H9 (cell line): ENCODE measurements around the gene LILRB3. TPM values are rescaled to one million over a fixed set of nuclear protein-coding genes. Genes with fewer than 3 reads are reported as not detected.

ENCODE experiments used
- DNase-seq: peaks from one replicate; pipeline ENCODE4 v3.0.0-alpha.2; 2017
- H2AFZ ChIP-seq: one replicate; pipeline ENCODE4 v1.6.1; 2013; ENCODE audit warnings: mild to moderate bottlenecking, low read length, control low read depth, moderate library complexity
- H2AK5ac ChIP-seq: 2 replicates; pipeline ENCODE4 v1.6.1; 2013; ENCODE audit warnings: low read length, control low read depth, mixed read lengths; ENCODE audit not compliant: insufficient read length
- H2BK120ac ChIP-seq: one replicate; pipeline ENCODE4 v1.6.1; 2013; ENCODE audit warnings: low read depth, mild to moderate bottlenecking, low read length, control low read depth, inconsistent platforms; ENCODE audit not compliant: poor library complexity, severe bottlenecking
- H2BK12ac ChIP-seq: 2 replicates; pipeline ENCODE4 v1.6.1; 2013; ENCODE audit warnings: low read length, control low read depth, mixed read lengths, low read depth; ENCODE audit not compliant: insufficient read length
- H2BK15ac ChIP-seq: 2 replicates; pipeline ENCODE4 v1.6.1; 2013; ENCODE audit warnings: low read depth, low read length, control low read depth
- H2BK20ac ChIP-seq: one replicate; pipeline ENCODE4 v1.6.1; 2013; ENCODE audit warnings: low read depth, mild to moderate bottlenecking, low read length, control low read depth, inconsistent platforms; ENCODE audit not compliant: poor library complexity, severe bottlenecking
- H2BK5ac ChIP-seq: 2 replicates; pipeline ENCODE4 v1.6.1; 2013; ENCODE audit warnings: low read length, control low read depth, mixed read lengths; ENCODE audit not compliant: insufficient read length
- H3K14ac ChIP-seq: 2 replicates; pipeline ENCODE4 v1.6.1; 2013; ENCODE audit warnings: low read length, control low read depth; ENCODE audit not compliant: insufficient read depth
- H3K18ac ChIP-seq: 2 replicates; pipeline ENCODE4 v1.6.1; 2013; ENCODE audit warnings: low read depth, mild to moderate bottlenecking, mixed read lengths, low read length, control low read depth; ENCODE audit not compliant: insufficient read length
- H3K23ac ChIP-seq: 2 replicates; pipeline ENCODE4 v1.6.1; 2013; ENCODE audit warnings: low read length, control low read depth, mixed read lengths, low read depth; ENCODE audit not compliant: insufficient read length
- H3K23me2 ChIP-seq: 2 replicates; pipeline ENCODE4 v1.6.1; 2013; ENCODE audit warnings: low read depth, mild to moderate bottlenecking, mixed read lengths, low read length, control low read depth; ENCODE audit not compliant: insufficient read length, poor library complexity, severe bottlenecking
- H3K27ac ChIP-seq: 2 replicates; pipeline ENCODE4 v1.5.1; 2013; ENCODE audit warnings: low read length, control low read depth, mixed read lengths, low read depth; ENCODE audit not compliant: insufficient read length
- H3K27me3 ChIP-seq: 2 replicates; pipeline ENCODE4 v1.6.1; 2013; ENCODE audit warnings: low read length, control low read depth, inconsistent platforms; ENCODE audit not compliant: insufficient read depth
- H3K4ac ChIP-seq: 2 replicates; pipeline ENCODE4 v1.6.1; 2013; ENCODE audit warnings: low read depth, mild to moderate bottlenecking, control low read depth, inconsistent platforms, low read length, moderate library complexity
- H3K4me1 ChIP-seq: 2 replicates; pipeline ENCODE4 v1.6.1; 2013; ENCODE audit warnings: low read length, control low read depth, inconsistent platforms; ENCODE audit not compliant: insufficient read depth
- H3K4me2 ChIP-seq: 2 replicates; pipeline ENCODE4 v1.6.1; 2013; ENCODE audit warnings: low read length, control low read depth, mixed read lengths; ENCODE audit not compliant: insufficient read length, insufficient read depth
- H3K56ac ChIP-seq: 2 replicates; pipeline ENCODE4 v1.6.1; 2013; ENCODE audit warnings: low read depth, mild to moderate bottlenecking, mixed read lengths, low read length, control low read depth; ENCODE audit not compliant: insufficient read length
- H3K79me1 ChIP-seq: 2 replicates; pipeline ENCODE4 v1.6.1; 2013; ENCODE audit warnings: low read depth, mild to moderate bottlenecking, moderate library complexity, low read length, control low read depth, inconsistent platforms; ENCODE audit not compliant: insufficient read depth, poor library complexity, severe bottlenecking
- H3K79me2 ChIP-seq: 2 replicates; pipeline ENCODE4 v1.6.1; 2013; ENCODE audit warnings: low read length, control low read depth, inconsistent platforms; ENCODE audit not compliant: insufficient read depth
- H3K9ac ChIP-seq: 2 replicates; pipeline ENCODE4 v1.6.1; 2013; ENCODE audit warnings: low read length, control low read depth, mixed read lengths; ENCODE audit not compliant: insufficient read length; ENCODE audit errors: extremely low read depth
- H3K9me3 ChIP-seq: one replicate; pipeline ENCODE4 v1.6.1; 2013; ENCODE audit warnings: low read depth, low read length, inconsistent platforms; ENCODE audit not compliant: control insufficient read depth
- H3T11ph ChIP-seq: one replicate; pipeline ENCODE4 v1.6.1; 2013; ENCODE audit warnings: mild to moderate bottlenecking, low read length, control low read depth, inconsistent platforms
- H4K20me1 ChIP-seq: one replicate; pipeline ENCODE4 v1.6.1; 2013; ENCODE audit not compliant: control insufficient read depth, insufficient read length, insufficient read depth
- H4K5ac ChIP-seq: 2 replicates; pipeline ENCODE4 v1.6.1; 2013; ENCODE audit warnings: low read depth, mild to moderate bottlenecking, mixed read lengths, low read length, control low read depth; ENCODE audit not compliant: insufficient read length
- H4K8ac ChIP-seq: replicated peaks from 2 replicates; pipeline ENCODE4 v1.6.1; 2013; ENCODE audit warnings: low read length, control low read depth, mixed read lengths, low read depth; ENCODE audit not compliant: insufficient read length
- H4K91ac ChIP-seq: 2 replicates; pipeline ENCODE4 v1.6.1; 2013; ENCODE audit warnings: low read depth, mild to moderate bottlenecking, moderate library complexity, mixed read lengths, low read length, control low read depth; ENCODE audit not compliant: insufficient read length
- H3K27ac Mint-ChIP-seq, 3 experiments: 2 replicates in 2 of 3; 3 replicates in 1 of 3; pipeline ENCODE4 v1.8.0; 2020 to 2021; ENCODE audit warnings: mixed read lengths in 3 of 3, mild to moderate bottlenecking in 1 of 3, moderate library complexity in 1 of 3
- H3K27me3 Mint-ChIP-seq: 2 replicates; pipeline ENCODE4 v1.8.0; 2021; ENCODE audit warnings: low read depth, mild to moderate bottlenecking, moderate library complexity, mixed read lengths
- H3K36me3 Mint-ChIP-seq, 3 experiments: 2 replicates in 2 of 3; 3 replicates in 1 of 3; pipeline ENCODE4 v1.8.0; 2020 to 2021; ENCODE audit warnings: low read depth in 3 of 3, mixed read lengths in 3 of 3; ENCODE audit not compliant: insufficient read depth in 1 of 3
- H3K4me1 Mint-ChIP-seq, 2 experiments: 2 replicates each; pipeline ENCODE4 v1.8.0; 2020; ENCODE audit warnings: mixed read lengths in 2 of 2
- H3K4me3 Mint-ChIP-seq, 2 experiments: 2 replicates in 1 of 2; 3 replicates in 1 of 2; pipeline ENCODE4 v1.8.0; 2020 to 2021; ENCODE audit warnings: mild to moderate bottlenecking in 2 of 2, mixed read lengths in 2 of 2, moderate library complexity in 1 of 2
- H3K9me3 Mint-ChIP-seq, 2 experiments: 2 replicates in 1 of 2; 3 replicates in 1 of 2; pipeline ENCODE4 v1.8.0; 2020; ENCODE audit warnings: mild to moderate bottlenecking in 2 of 2, mixed read lengths in 2 of 2, moderate library complexity in 1 of 2
- WGBS: extraction: QIAGEN DNeasy Blood & Tissue Kit; methylation state at CpG from one replicate; pipeline ENCODE4 v1.1.7; 2013; ENCODE audit warnings: missing lambda C conversion rate, low lambda C conversion rate, mixed read lengths; ENCODE audit not compliant: insufficient read length; ENCODE audit errors: extremely low coverage; 5-methylcytosine and 5-hydroxymethylcytosine counted together
- total RNA-seq: library from RNA; stranded (reverse); gene quantifications from 2 replicates; pipeline ENCODE4 v1.2.1, GENCODE V29; 2021
- TF ChIP-seq, protein P1 (sequence below): fragments of 200-600 bp; sonication (generic); conservative IDR thresholded peaks from 3 replicates; pipeline ENCODE4 v1.8.0; 2021; ENCODE audit warnings: antibody characterized with exemption, mild to moderate bottlenecking

LILRB3 gene
- total RNA-seq, 1 experiment from 2014 or later, result not detected

DNA sequence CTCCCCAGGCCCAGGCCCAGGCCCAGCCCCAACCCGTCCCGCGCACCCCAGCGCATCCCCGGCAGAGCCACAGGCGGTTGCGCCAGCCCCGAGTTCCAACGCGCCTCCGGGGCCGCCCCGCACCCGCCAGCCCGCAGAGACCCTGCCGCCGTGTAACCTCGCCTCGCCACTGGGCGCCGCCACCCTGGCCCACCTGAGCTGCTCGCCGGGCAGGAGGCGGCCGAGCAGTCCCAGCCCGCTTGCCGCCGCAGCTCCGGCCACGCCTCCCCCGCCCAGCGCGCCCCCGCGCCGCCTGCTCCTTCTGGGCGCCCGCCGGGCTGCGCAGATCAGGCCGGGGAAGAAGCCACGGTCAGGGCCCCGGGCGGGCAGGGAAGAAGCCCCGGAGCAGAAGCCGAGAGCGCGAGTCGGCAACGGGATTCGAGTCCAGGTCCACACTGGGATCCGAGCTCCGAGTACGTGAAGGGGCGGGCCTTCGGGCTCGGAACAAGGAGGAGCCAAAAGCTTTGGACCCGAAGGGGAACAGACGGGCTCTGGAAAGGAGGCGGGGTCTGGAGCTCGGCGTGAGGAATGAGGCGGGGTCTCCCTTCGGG, 33.6 kb downstream of the LILRB3 start, which contains the start of gene MBOAT7:
Gene MBOAT7, minus strand, starts transcription at position 436 of the 590 bp plus-strand sequence. CDS start 1,072 bp downstream, outside the sequence.
- Histone ChIP-seq H2BK20ac (no peak within 1 kb of the TSS), H3K23ac (no peak within 1 kb of the TSS), H3K23me2 (peaks cover 11% of the 10 kb centered on the region), H2BK5ac (peak within 1 kb of the TSS; percentile 42), H3K27ac (peak within 1 kb of the TSS; percentile 80), H3K56ac (no peak within 1 kb of the TSS), H3K79me1 (no peaks in the 10 kb centered on the region), H3K9ac (peak within 1 kb of the TSS; percentile 82), H3K18ac (peak within 1 kb of the TSS; percentile 94), H4K91ac (no peak within 1 kb of the TSS), H3K4ac (no peak within 1 kb of the TSS; the same call in 1 of the 2 replicates), H3K9me3 (no peaks in the 10 kb centered on the region), H2BK120ac (no peak within 1 kb of the TSS), H2BK12ac (peak within 1 kb of the TSS; percentile 6), H3K4me2 (peak within 1 kb of the TSS; percentile 70), H2AFZ (no peak within 1 kb of the TSS), H4K20me1 (peaks cover 3% of the 10 kb centered on the region), H3K79me2 (no peaks in the 10 kb centered on the region), H2BK15ac (no peak within 1 kb of the TSS), H3K27me3 (no peaks in the 10 kb centered on the region), H2AK5ac (no peak within 1 kb of the TSS), H3T11ph (no peak within 1 kb of the TSS), H4K5ac (peak within 1 kb of the TSS; percentile 36), H3K14ac (peak within 1 kb of the TSS; percentile 94), H4K8ac (no peak within 1 kb of the TSS), H3K4me1 (peaks cover 3% of the 10 kb centered on the region; the same call in 1 of the 2 replicates)
- no peaks in the 10 kb centered on the region for H3K9me3 Mint-ChIP-seq
- H3K4me1 Mint-ChIP-seq, result peaks cover 13 to 29% of the 10 kb centered on the region in 2 experiments
- DNase-seq, result no peak
- H3K27me3 Mint-ChIP-seq, result no peaks in the 10 kb centered on the region
- peak within 1 kb of the TSS; percentile 100 for H3K27ac Mint-ChIP-seq
- no CpG with 5 or more reads among the region's 64 CpGs for WGBS
- TF ChIP-seq, protein P1, sequence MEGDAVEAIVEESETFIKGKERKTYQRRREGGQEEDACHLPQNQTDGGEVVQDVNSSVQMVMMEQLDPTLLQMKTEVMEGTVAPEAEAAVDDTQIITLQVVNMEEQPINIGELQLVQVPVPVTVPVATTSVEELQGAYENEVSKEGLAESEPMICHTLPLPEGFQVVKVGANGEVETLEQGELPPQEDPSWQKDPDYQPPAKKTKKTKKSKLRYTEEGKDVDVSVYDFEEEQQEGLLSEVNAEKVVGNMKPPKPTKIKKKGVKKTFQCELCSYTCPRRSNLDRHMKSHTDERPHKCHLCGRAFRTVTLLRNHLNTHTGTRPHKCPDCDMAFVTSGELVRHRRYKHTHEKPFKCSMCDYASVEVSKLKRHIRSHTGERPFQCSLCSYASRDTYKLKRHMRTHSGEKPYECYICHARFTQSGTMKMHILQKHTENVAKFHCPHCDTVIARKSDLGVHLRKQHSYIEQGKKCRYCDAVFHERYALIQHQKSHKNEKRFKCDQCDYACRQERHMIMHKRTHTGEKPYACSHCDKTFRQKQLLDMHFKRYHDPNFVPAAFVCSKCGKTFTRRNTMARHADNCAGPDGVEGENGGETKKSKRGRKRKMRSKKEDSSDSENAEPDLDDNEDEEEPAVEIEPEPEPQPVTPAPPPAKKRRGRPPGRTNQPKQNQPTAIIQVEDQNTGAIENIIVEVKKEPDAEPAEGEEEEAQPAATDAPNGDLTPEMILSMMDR, result peak; percentile 30; the same call in 1 of the 3 replicates
- peak within 1 kb of the TSS; percentile 87 to 93 for H3K4me3 Mint-ChIP-seq
- H3K36me3 Mint-ChIP-seq, result peaks cover 23 to 48% (median 48%) of the 10 kb centered on the region in 3 experiments
